ENCODE results near the gene ZNF26. TPM values are rescaled to one million over a fixed set of nuclear protein-coding genes. Genes with fewer than 3 reads are reported as not detected.
"Not testable (repeated sequence)": the region's sequence is repeated elsewhere in the genome, so short reads cannot be mapped to it uniquely, and the experiment has no call there.

ZNF26 gene, protein sequence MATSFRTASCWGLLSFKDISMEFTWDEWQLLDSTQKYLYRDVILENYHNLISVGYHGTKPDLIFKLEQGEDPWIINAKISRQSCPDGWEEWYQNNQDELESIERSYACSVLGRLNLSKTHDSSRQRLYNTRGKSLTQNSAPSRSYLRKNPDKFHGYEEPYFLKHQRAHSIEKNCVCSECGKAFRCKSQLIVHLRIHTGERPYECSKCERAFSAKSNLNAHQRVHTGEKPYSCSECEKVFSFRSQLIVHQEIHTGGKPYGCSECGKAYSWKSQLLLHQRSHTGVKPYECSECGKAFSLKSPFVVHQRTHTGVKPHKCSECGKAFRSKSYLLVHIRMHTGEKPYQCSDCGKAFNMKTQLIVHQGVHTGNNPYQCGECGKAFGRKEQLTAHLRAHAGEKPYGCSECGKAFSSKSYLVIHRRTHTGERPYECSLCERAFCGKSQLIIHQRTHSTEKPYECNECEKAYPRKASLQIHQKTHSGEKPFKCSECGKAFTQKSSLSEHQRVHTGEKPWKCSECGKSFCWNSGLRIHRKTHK
- 13.6 and 16.3 TPM in 2 replicates for total RNA-seq
- long read RNA-seq, full-length matches to known transcripts = 12 of 30 reads
- long read RNA-seq, partial matches to known transcripts = 3 of 30 reads
- long read RNA-seq, other reads (novel, unspliced or antisense) = 15 of 30 reads

DNA sequence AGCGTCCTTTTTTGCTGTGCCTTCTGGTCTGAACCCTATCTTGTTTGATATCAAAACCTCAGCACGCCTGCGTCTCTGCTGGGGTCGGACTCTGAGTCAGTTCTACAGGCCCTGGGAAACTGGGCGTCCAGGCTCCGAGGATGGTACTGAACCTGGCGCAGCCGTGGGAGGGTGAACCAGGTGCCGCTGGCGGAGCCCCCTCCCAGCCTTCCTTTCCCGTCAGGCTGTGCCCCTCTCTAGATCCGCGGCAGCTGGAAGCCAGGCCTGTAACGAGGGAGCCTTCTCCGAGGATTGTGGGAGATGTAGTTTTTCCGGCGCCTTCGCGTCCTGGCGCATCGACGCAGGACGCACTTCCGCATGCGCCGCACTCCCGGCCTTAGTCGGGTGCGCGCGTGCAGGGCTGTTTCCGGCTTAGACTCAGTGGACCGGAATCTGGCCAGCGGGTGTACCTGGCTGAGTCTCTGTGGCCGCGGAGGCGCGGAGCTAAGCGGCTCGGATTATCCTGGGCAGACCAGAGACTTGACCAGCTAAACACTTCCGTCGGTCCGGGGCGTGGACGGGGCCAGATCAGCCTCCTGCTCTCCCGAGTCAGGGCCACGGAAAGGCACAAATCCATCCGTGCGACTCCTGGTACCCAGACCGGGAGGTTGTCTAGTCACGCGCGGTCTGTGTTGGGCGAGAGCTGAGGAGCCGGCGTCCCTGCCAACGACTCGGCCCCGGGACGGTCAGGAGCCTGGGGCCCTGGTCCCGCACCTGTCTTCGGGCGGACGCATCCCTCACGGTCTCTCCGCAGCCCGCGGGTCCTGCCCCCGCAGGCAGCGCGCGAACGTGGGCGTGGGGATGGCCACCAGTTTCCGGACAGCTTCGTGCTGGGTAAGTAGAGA, at the start of gene ZNF26:
ZNF26 (plus strand) TSS at position 367 of the 884 bp plus-strand sequence; CDS start at position 841, 474 bp downstream.
- H3K36me3 Mint-ChIP-seq (ENCODE audit: unreplicated experiment) = peaks cover 28% of the 10 kb centered on the region
- peak within 1 kb of the TSS; percentile 97 for H3K27ac Mint-ChIP-seq (ENCODE audit: unreplicated experiment)
- peak; percentile 93 for DNase-seq (ENCODE audit: extremely low spot score, unreplicated experiment)
- peaks cover 20% of the 10 kb centered on the region for H3K9me3 Mint-ChIP-seq (ENCODE audit: unreplicated experiment)
- TF ChIP-seq, protein P1, sequence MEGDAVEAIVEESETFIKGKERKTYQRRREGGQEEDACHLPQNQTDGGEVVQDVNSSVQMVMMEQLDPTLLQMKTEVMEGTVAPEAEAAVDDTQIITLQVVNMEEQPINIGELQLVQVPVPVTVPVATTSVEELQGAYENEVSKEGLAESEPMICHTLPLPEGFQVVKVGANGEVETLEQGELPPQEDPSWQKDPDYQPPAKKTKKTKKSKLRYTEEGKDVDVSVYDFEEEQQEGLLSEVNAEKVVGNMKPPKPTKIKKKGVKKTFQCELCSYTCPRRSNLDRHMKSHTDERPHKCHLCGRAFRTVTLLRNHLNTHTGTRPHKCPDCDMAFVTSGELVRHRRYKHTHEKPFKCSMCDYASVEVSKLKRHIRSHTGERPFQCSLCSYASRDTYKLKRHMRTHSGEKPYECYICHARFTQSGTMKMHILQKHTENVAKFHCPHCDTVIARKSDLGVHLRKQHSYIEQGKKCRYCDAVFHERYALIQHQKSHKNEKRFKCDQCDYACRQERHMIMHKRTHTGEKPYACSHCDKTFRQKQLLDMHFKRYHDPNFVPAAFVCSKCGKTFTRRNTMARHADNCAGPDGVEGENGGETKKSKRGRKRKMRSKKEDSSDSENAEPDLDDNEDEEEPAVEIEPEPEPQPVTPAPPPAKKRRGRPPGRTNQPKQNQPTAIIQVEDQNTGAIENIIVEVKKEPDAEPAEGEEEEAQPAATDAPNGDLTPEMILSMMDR (IDR thresholded peaks at IDR 0.05) = no peak
- H3K27me3 Mint-ChIP-seq (ENCODE audit: unreplicated experiment) = no peaks in the 10 kb centered on the region
- peak within 1 kb of the TSS; percentile 89 for H3K4me3 Mint-ChIP-seq (ENCODE audit: unreplicated experiment)
- peaks cover 23% of the 10 kb centered on the region for H3K4me1 Mint-ChIP-seq (ENCODE audit: unreplicated experiment)

DNA sequence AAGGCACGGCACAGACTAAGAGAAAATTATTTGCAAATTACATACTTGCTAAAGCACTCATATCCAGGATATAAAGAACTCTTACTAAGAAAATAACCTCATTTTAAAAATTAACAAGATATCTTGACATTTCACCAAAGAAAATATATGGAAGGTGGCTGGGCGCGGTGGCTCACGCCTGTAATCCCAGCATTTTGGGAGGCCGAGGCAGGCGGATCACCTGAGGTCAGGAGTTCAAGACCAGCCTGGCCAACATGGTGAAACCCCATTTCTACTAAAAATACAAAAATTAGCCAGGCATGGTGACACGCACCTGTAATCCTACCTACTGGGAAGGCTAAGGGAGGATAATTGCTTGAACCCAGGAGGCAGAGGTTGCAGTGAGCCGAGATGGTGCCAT, 49.2 kb upstream of the ZNF26 start:
- peak; percentile 51 for DNase-seq (ENCODE audit: extremely low spot score, unreplicated experiment)
- Mint-ChIP-seq H3K9me3 (ENCODE audit: unreplicated experiment) (peaks cover 25% of the 10 kb centered on the region), H3K36me3 (ENCODE audit: unreplicated experiment) (peaks cover 52% of the 10 kb centered on the region)
- not testable (repeated sequence) for H3K4me1 Mint-ChIP-seq (ENCODE audit: unreplicated experiment); H3K4me3 Mint-ChIP-seq (ENCODE audit: unreplicated experiment); H3K27ac Mint-ChIP-seq (ENCODE audit: unreplicated experiment); H3K27me3 Mint-ChIP-seq (ENCODE audit: unreplicated experiment)

DNA sequence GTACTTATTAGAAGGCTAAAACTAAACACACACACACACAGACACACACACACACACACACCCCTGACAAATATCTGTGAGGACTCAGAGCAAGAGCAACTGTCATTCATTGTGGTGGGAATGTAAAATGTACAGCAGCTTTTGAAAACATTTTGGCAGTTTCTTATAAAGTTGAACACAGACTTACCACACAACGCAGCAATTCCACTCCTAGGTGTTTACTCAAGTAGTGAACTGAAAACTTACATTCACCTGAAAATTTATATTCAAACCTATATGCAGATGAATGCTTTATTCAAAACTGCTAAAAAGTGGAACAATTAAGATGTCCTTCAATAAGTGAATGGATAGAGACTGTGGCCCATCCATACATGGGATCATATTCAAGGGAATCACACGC, 48.7 kb upstream of the ZNF26 start:
- Mint-ChIP-seq H3K36me3 (ENCODE audit: unreplicated experiment) (peaks cover 51% of the 10 kb centered on the region), H3K9me3 (ENCODE audit: unreplicated experiment) (peaks cover 28% of the 10 kb centered on the region), H3K27ac (ENCODE audit: unreplicated experiment) (no peak overlapping the region), H3K27me3 (ENCODE audit: unreplicated experiment) (no peaks in the 10 kb centered on the region), H3K4me3 (ENCODE audit: unreplicated experiment) (no peak overlapping the region), H3K4me1 (ENCODE audit: unreplicated experiment) (no peaks in the 10 kb centered on the region)
- TF ChIP-seq, protein P1 (IDR thresholded peaks at IDR 0.05) = no peak
- no peak for DNase-seq (ENCODE audit: extremely low spot score, unreplicated experiment)

DNA sequence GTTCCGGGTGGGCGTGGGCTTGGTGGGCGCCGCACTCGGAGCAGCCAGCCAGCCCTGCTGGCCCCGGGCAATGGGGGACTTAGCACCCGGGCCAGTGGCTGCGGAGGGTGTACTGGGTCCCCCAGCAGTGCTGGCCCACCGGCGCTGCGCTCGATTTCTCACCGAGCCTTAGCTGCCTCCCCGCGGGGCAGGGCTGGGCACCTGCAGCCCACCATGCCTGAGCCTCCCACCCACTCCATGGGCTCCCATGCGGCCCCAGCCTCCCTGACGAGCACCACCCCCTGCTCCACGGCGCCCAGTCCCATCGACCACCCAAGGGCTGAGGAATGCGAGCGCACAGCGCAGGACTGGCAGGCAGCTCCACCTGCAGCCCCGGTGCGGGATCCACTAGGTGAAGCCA, 47.4 kb upstream of the ZNF26 start:
- not testable (repeated sequence) for H3K27ac Mint-ChIP-seq (ENCODE audit: unreplicated experiment); H3K27me3 Mint-ChIP-seq (ENCODE audit: unreplicated experiment); H3K4me1 Mint-ChIP-seq (ENCODE audit: unreplicated experiment); H3K4me3 Mint-ChIP-seq (ENCODE audit: unreplicated experiment)
- DNase-seq (ENCODE audit: extremely low spot score, unreplicated experiment) = peak; percentile 40
- peaks cover 51% of the 10 kb centered on the region for H3K36me3 Mint-ChIP-seq (ENCODE audit: unreplicated experiment)
- H3K9me3 Mint-ChIP-seq (ENCODE audit: unreplicated experiment) = peaks cover 25% of the 10 kb centered on the region

DNA sequence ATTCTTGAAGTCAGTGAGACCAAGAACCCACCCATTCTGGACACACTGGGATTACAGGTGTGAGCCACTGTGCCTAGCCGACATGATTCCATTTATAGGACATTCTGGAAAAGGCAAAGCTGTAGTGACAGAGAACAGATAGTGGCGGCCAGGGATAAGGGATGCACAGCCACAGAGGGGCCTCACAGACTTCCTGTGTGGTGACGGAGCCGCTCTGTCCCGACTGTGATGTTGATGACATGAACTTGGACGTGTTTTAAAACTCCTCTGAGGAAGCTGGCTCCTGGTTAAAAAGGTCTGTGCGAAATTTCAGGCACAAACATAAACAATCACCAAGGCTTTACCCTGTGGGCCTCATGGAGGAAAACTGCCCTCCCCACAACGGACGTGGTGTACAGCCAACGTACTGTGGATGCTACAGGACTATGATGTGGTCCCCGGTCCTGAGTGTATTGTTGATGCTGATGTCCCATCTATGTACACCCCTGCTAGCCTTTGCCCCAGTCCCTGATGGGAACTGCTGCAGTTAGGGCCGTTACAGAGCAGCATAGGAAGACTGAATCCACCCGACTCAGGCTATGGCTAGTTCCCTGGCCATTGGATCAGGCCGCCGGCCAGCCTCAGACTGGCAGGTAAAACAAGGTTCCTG, 46.0 kb upstream of the ZNF26 start:
- Mint-ChIP-seq H3K4me3 (ENCODE audit: unreplicated experiment) (no peak overlapping the region), H3K4me1 (ENCODE audit: unreplicated experiment) (no peaks in the 10 kb centered on the region), H3K36me3 (ENCODE audit: unreplicated experiment) (peaks cover 54% of the 10 kb centered on the region), H3K27me3 (ENCODE audit: unreplicated experiment) (no peaks in the 10 kb centered on the region), H3K27ac (ENCODE audit: unreplicated experiment) (no peak overlapping the region), H3K9me3 (ENCODE audit: unreplicated experiment) (peaks cover 28% of the 10 kb centered on the region)
- peak; percentile 66 for DNase-seq (ENCODE audit: extremely low spot score, unreplicated experiment)
- TF ChIP-seq, protein P1 (IDR thresholded peaks at IDR 0.05) = no peak

All from osteocyte (in vitro differentiated cells).